GM18505 (cell line): ENCODE results near the gene SUCO.

Experiments used
- ATAC-seq: cut with Tn5 transposase; IDR thresholded peaks from one replicate; pipeline ENCODE4 v1.9.1; 2021; ENCODE audit not compliant: unreplicated experiment
- POLR2A ChIP-seq: IDR thresholded peaks from 4 replicates; pipeline ENCODE4 v1.6.1; 2011; ENCODE audit warnings: borderline replicate concordance; ENCODE audit not compliant: insufficient read depth, insufficient read length; ENCODE audit errors: extremely low read depth

The SUCO gene

GRCh38 chr1:172499636-172500141 lies 33.3 kb upstream of the SUCO start:
- ATAC-seq: no peak
- no peak for TF ChIP-seq POLR2A

DNA sequence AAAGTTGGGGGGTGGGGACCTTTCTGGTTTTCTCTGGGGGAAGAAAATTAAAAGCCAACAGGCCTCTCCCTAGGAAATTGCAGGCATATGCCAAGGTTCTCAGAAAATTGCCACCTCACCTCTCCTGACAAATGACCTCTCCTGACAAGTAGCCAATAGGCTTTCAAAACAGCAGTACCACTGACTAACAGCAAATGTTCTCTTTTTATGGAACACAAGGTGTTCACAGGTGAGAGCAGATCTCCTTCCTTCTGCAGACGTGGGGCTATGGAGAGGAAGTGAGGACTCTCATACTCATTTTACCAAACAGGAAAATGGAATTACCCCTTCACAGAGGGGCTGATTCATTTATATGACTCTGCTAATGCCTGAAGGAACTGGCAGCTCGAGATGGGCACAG lies 32.7 kb upstream of the SUCO start:
- ATAC-seq: no peak

GRCh38 chr1:172507741-172508140 lies 25.2 kb upstream of the SUCO start:
- ATAC-seq: no peak
- TF ChIP-seq POLR2A: no peak

More for the DNA sequence above, 32.7 kb upstream of the SUCO start:
- no peak for TF ChIP-seq POLR2A

GRCh38 chr1:172510479-172510878 lies 22.5 kb upstream of the SUCO start:
- no peak for TF ChIP-seq POLR2A
- no peak for ATAC-seq

GRCh38 chr1:172512591-172512990 lies 20.4 kb upstream of the SUCO start:
- no peak for ATAC-seq
- no peak for TF ChIP-seq POLR2A

GRCh38 chr1:172513479-172513878 lies 19.5 kb upstream of the SUCO start:
- no peak for TF ChIP-seq POLR2A
- no peak for ATAC-seq

- TF ChIP-seq POLR2A: no peak
- ATAC-seq: no peak
These were observed 18.8 kb upstream of the SUCO start for GRCh38 chr1:172514108-172514507.

- no peak for ATAC-seq
- TF ChIP-seq POLR2A: no peak
These were observed 17.5 kb upstream of the SUCO start for GRCh38 chr1:172515436-172515835.

- no peak for TF ChIP-seq POLR2A
- no peak for ATAC-seq
These were observed 17.0 kb upstream of the SUCO start for GRCh38 chr1:172515927-172516326.

DNA sequence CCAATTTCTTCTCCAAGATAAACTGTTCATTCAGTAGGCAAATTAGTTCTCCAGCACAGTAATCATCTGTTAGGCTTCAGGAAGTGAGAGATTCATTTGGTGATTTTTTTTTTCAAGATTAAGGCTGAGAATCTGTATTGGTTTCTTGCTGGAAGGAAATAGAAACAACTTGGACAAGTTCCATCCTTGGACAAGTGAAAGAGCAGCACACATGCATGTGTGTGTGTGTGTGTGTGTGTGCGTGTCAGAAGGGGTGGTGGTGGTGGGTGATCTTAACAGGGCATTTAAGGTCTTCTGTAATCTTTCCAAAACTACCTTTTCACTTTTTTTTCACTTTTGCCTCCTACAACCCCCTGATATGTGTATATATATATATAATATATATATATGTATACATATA lies 15.9 kb upstream of the SUCO start:
- TF ChIP-seq POLR2A: no peak
- no peak for ATAC-seq

DNA sequence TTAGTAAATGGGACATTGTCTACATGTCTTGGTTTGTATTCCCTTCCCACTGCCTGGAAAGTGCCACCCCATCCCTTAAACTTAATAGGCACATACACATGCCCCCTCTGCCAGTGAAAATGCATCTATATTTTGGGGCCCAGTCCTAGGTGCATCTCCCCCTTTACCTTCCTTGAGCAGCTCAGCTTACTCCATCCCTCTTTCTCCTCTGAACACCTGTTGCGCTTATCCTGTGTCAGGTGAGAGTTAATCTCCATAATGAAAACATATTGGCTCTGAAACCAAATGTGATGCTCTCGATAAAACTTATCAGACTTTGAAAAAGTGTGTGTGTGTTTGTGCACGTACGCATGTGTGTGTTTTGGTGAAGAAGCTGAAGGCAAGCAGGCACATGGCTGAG lies 15.4 kb upstream of the SUCO start:
- no peak for ATAC-seq

DNA sequence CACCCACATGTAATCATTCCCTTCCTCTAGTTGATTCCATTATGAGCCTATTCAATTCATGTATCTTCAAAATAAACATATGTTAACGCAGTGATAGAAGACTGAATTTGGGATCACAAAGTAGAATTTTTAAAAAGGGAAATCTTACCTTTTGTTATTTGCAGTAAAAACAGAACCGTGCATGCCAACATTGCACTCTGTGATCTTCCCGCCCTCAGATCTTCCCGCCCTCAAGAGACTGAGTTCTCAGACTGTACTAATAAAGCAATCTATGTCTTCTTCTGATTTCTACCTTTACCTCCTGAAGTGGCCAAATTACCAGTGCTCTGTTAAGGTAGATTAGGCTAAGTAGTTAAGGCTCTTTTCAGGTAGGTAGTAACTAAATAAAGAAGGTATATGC lies 3.6 kb upstream of the SUCO start:
- no peak for ATAC-seq
- no peak for TF ChIP-seq POLR2A

More for the DNA sequence above, 15.4 kb upstream of the SUCO start:
- TF ChIP-seq POLR2A: no peak

DNA sequence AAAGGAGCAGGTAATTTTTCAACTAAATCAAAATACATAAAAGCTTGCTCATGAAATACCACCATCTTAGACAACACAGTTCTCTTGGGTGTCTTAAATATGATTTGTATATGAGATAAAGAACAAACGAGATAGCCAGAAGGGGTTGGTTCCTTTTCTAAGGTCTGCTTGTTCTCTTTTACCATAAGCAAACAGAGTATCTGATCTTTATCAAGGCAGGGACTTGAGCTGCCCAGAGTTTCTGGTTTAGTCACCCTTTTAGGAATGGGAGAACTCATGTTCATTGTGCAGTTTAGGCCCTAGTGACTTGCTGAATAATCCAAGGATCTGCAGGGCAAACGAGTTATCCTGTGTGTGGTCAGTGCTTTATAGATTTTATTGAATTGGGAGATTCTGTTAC lies 3.0 kb upstream of the SUCO start:
- ATAC-seq: no peak
- TF ChIP-seq POLR2A: no peak

GRCh38 chr1:172531412-172532182 lies 1.4 kb upstream of the SUCO start:
- no peak for TF ChIP-seq POLR2A
- no peak for ATAC-seq
